VCaP (cell line): ENCODE data around the gene LHFPL6.
A peak's percentile ranks its signal among the peaks of the same experiment; 100 is the strongest.

Source experiments
- H3K27ac ChIP-seq: fragments of 450-650 bp; 2 replicates; pipeline ENCODE4 v1.5.1; 2017
- CTCF ChIP-seq: fragments of 450-650 bp; conservative IDR thresholded peaks from 2 replicates; pipeline ENCODE4 v1.5.1; 2017; ENCODE audit warnings: mild to moderate bottlenecking, moderate library complexity

The LHFPL6 gene

GRCh38 chr13:39603424-39603947, 493 bp upstream of the LHFPL6 start:
- H3K27ac ChIP-seq, result peak overlapping the region; percentile 40; the same call in 1 of the 2 replicates
- no peak for TF ChIP-seq CTCF

GRCh38 chr13:39602277-39602613, 748 bp downstream of the LHFPL6 start:
- peak overlapping the region; percentile 40 for H3K27ac ChIP-seq
- no peak for TF ChIP-seq CTCF

GRCh38 chr13:39601636-39602035, 1.4 kb downstream of the LHFPL6 start:
- no peak overlapping the region for H3K27ac ChIP-seq
- TF ChIP-seq CTCF, result no peak

- H3K27ac ChIP-seq, result no peak overlapping the region
- TF ChIP-seq CTCF, result no peak; the same call in 1 of the 2 replicates
These were observed 2.2 kb downstream of the LHFPL6 start for GRCh38 chr13:39600766-39601165.

GRCh38 chr13:39599842-39600241, 3.2 kb downstream of the LHFPL6 start:
- TF ChIP-seq CTCF, result no peak
- no peak overlapping the region for H3K27ac ChIP-seq

GRCh38 chr13:39599012-39599411, 4.0 kb downstream of the LHFPL6 start:
- no peak overlapping the region for H3K27ac ChIP-seq
- TF ChIP-seq CTCF, result no peak

GRCh38 chr13:39597838-39598237, 5.2 kb downstream of the LHFPL6 start:
- H3K27ac ChIP-seq, result no peak overlapping the region
- TF ChIP-seq CTCF, result no peak
